Thoracic aorta (tissue), 2 donors: ENCODE data around the gene PVR. TPM values are rescaled to one million over a fixed set of nuclear protein-coding genes. Genes with fewer than 3 reads are reported as not detected.
"Not testable (repeated sequence)": the region's sequence is repeated elsewhere in the genome, so short reads cannot be mapped to it uniquely, and the experiment has no call there.

ENCODE experiments used
- ATAC-seq: fragments of 150-250 bp; one replicate; pipeline ENCODE4 v1.8.0; 2017; ENCODE audit warnings: low read depth; ENCODE audit not compliant: insufficient number of reproducible peaks, low FRiP score
- DNase-seq: peaks from one replicate; pipeline ENCODE4 v3.0.0-alpha.2; 2020; ENCODE audit warnings: low spot score
- H3K27ac ChIP-seq, 2 donors: fragments of 200-600 bp; sonication (generic); 1 replicate in 1 of 2; 2 replicates in 1 of 2; pipeline ENCODE4 v1.5.1; 2016; ENCODE audit warnings: mild to moderate bottlenecking in 2 of 2, moderate library complexity in 2 of 2
- H3K27me3 ChIP-seq: fragments of 200-600 bp; sonication (generic); replicated peaks from 2 replicates; pipeline ENCODE4 v1.6.0; 2016; ENCODE audit warnings: mild to moderate bottlenecking; ENCODE audit not compliant: insufficient read depth
- H3K36me3 ChIP-seq: fragments of 200-600 bp; sonication (generic); one replicate; pipeline ENCODE4 v1.5.1; 2016
- H3K4me1 ChIP-seq, 2 donors: fragments of 200-600 bp; sonication (generic); 1 replicate in 1 of 2; 2 replicates in 1 of 2; pipeline versions ENCODE4 v1.5.1 to v1.6.0; 2016; ENCODE audit warnings: low read depth in 2 of 2, mild to moderate bottlenecking in 1 of 2; ENCODE audit not compliant: control insufficient read depth in 1 of 2
- H3K4me3 ChIP-seq: fragments of 200-600 bp; sonication (generic); 2 replicates; pipeline ENCODE4 v1.5.1; 2016; ENCODE audit warnings: mild to moderate bottlenecking
- H3K9me3 ChIP-seq: fragments of 200-600 bp; sonication (generic); 2 replicates; pipeline ENCODE4 v1.5.1; 2016
- total RNA-seq, 2 donors: library from RNA; depleted of rRNA; stranded (reverse); fragments of >200 nt; gene quantifications; one replicate each; pipeline versions ENCODE4 v1.1.0 to v1.2.3, GENCODE V29; 2016
- TF ChIP-seq, protein P1 (sequence below): fragments of 200-600 bp; sonication (generic); IDR thresholded peaks from one replicate; pipeline ENCODE4 v1.5.1; 2019; ENCODE audit warnings: antibody characterized with exemption

Gene PVR
- total RNA-seq, 2 donors from 2014 or later, result 59.7 to 102 TPM

DNA sequence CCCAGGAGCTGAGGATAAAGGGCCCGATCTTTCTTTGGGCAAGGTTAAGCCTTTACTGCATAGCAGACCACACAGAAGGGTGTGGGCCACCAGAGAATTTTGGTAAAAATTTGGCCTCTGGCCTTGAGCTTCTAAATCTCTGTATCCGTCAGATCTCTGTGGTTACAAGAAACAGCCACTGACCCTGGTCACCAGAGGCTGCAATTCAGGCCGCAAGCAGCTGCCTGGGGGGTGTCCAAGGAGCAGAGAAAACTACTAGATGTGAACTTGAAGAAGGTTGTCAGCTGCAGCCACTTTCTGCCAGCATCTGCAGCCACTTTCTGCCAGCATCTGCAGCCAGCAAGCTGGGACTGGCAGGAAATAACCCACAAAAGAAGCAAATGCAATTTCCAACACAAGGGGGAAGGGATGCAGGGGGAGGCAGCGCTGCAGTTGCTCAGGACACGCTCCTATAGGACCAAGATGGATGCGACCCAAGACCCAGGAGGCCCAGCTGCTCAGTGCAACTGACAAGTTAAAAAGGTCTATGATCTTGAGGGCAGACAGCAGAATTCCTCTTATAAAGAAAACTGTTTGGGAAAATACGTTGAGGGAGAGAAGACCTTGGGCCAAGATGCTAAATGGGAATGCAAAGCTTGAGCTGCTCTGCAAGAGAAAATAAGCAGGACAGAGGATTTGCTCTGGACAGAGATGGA, 19.1 kb downstream of the PVR start:
- Histone ChIP-seq H3K36me3 (peaks cover 52% of the 10 kb centered on the region), H3K27ac (no peak overlapping the region), H3K27me3 (no peaks in the 10 kb centered on the region), H3K9me3 (no peaks in the 10 kb centered on the region), H3K4me3 (no peak overlapping the region), H3K4me1 (no peaks in the 10 kb centered on the region)
- TF ChIP-seq, protein P1, sequence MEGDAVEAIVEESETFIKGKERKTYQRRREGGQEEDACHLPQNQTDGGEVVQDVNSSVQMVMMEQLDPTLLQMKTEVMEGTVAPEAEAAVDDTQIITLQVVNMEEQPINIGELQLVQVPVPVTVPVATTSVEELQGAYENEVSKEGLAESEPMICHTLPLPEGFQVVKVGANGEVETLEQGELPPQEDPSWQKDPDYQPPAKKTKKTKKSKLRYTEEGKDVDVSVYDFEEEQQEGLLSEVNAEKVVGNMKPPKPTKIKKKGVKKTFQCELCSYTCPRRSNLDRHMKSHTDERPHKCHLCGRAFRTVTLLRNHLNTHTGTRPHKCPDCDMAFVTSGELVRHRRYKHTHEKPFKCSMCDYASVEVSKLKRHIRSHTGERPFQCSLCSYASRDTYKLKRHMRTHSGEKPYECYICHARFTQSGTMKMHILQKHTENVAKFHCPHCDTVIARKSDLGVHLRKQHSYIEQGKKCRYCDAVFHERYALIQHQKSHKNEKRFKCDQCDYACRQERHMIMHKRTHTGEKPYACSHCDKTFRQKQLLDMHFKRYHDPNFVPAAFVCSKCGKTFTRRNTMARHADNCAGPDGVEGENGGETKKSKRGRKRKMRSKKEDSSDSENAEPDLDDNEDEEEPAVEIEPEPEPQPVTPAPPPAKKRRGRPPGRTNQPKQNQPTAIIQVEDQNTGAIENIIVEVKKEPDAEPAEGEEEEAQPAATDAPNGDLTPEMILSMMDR, result no peak
- ATAC-seq, result no peak
- no peak for DNase-seq

DNA sequence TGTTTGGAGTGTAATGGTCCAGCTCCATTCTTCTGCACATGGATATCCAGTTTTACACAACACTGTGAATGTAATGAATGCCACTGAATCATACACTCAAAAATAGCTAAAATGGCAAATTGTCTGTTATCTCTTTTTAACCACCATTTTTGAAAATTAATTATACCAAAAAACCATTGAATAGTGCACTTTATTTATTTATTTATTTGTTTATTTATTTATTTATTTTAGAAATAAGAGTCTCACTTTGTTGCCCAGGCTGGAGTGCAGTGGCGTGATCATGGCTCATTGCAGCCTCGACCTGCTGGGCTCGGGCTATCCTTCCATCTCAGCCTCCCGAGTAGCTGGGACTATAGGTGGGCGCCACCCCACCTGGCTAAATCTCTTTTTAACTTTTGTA, 20.3 kb downstream of the PVR start:
- no peak for ATAC-seq
- Histone ChIP-seq H3K4me3 (no peak overlapping the region), H3K9me3 (no peaks in the 10 kb centered on the region), H3K27ac (no peak overlapping the region), H3K36me3 (peaks cover 40% of the 10 kb centered on the region), H3K4me1 (no peaks in the 10 kb centered on the region), H3K27me3 (no peaks in the 10 kb centered on the region)
- DNase-seq, result no peak
- TF ChIP-seq, protein P1, result no peak

DNA sequence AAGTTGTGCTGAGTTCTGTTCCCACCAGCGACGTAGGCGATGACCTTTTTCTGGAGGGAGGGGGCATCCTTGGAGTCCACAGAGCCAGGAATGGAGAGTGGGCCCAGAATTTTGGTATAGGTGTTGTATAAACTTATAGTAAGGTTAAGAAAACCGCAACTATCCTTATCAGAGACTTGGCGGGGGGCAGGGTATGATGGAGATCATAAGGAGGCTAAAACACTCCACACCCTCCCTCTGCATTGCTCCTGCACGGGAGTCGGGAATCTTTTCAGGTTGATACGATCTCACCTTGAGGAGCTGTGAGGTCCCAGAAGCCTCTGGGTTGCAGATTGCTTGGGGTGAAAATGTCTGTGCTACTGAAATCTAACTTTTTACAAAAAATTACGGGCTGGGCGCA, 21.3 kb downstream of the PVR start:
- H3K27ac ChIP-seq, result no peak overlapping the region
- no peaks in the 10 kb centered on the region for H3K4me1 ChIP-seq
- no peaks in the 10 kb centered on the region for H3K9me3 ChIP-seq
- no peaks in the 10 kb centered on the region for H3K27me3 ChIP-seq
- DNase-seq, result no peak
- TF ChIP-seq, protein P1, result no peak
- H3K36me3 ChIP-seq, result peaks cover 30% of the 10 kb centered on the region
- H3K4me3 ChIP-seq, result no peak overlapping the region
- ATAC-seq, result no peak

DNA sequence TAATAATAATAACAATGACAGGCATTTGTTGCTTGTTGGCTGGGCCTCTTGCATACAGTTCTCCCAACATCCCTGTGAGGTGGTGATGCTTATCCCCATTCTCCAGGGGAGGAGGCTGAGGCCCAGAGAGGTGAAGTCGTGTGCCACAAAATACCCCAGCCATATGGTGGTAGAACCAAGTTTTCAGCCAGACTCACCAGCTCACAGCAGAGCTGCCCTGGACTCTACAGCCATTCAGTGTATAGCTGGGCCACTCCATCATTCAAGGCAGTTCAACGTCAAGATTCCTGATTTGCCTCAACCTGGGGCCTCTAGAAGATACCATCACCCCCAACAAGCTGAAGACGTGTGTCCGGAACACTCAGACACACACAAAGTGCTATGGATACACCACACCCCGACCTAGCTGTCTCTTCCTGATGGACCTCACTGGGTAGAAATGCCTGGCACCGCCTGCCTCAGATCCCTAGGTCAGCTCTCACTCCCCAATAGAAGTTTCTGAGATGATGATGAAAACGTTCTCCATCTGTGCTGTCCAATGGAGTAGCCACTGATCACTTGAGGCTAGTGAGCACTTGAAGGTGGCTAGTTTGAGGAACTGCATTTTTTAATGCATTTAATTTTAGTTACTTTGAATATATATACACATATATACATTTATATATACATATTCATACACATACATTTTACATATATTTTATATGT, 23.3 kb downstream of the PVR start:
- Histone ChIP-seq H3K27me3 (no peaks in the 10 kb centered on the region), H3K4me3 (no peak overlapping the region), H3K27ac (no peak overlapping the region), H3K36me3 (peaks cover 13% of the 10 kb centered on the region), H3K4me1 (no peaks in the 10 kb centered on the region), H3K9me3 (no peaks in the 10 kb centered on the region)
- TF ChIP-seq, protein P1, result no peak
- DNase-seq (no peak), ATAC-seq (no peak)

DNA sequence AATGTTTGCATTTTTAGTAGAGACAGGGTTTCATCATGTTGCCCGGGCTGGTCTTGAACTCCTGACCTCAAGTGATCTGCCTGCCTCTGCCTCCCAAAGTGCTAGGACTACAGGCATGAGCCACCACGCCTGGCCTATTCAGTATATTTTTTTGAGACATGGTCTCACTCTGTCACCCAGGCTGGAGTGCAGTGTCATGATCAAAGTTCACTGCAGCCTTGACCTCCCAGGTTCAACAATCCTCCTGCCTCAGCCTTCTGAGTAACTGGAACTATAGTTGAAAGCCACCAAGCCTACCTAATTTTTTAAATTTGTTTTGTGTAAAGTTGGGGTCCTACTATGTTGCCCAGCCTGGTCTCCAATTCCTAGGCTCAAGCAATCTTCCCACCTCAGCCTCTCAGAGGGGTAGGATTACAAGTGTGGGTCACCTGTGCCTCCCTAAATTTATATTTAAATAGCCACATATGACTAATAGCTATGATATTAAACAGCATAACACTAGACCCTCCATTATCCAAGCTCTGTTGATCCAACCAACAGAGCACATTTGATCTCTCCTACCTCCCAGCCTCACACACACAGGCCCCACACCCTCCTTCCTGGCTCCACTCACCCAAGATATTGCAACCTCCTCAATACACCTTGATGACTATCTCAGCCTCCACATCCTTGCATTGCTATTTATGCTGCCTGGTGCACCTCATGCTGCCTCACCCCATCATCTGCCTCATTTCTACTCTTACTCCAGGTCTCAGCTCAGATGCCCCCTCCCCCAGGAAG, 25.5 kb downstream of the PVR start:
- H3K27ac ChIP-seq, result no peak overlapping the region
- ATAC-seq (no peak), DNase-seq (no peak)
- H3K27me3 ChIP-seq, result no peaks in the 10 kb centered on the region
- H3K36me3 ChIP-seq, result no peaks in the 10 kb centered on the region
- no peaks in the 10 kb centered on the region for H3K9me3 ChIP-seq
- no peak overlapping the region for H3K4me3 ChIP-seq
- no peaks in the 10 kb centered on the region for H3K4me1 ChIP-seq
- TF ChIP-seq, protein P1, result no peak

DNA sequence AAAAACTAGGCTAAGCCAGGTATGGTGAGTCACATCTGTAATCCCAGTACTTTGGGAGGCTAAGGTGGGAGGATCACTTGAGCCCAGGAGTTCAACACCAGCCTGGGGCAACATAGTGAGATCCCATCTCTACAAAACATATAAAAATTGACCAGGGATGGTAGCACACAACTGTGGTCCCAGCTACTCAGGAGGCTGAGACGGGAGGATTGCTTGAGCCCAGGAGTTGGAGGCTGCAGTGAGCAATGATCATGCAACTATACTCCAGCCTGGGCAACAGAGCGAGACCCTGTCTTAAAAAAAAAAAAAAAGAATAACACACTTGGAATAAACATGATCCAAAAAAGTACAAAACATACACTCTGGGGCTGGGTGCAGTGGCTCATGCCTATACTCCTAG, 26.3 kb downstream of the PVR start:
- not testable (repeated sequence) for H3K4me3 ChIP-seq, H3K27ac ChIP-seq, H3K9me3 ChIP-seq, H3K36me3 ChIP-seq, H3K4me1 ChIP-seq, DNase-seq, H3K27me3 ChIP-seq, ATAC-seq
